OCI-LY1 (cell line): ENCODE measurements around the gene ADGRV1.

Source experiments
- EZH2 ChIP-seq: fragments of 200-600 bp; sonication (generic), shearing (Covaris generic); IDR thresholded peaks from 2 replicates; pipeline ENCODE4 v1.8.0; 2017; ENCODE audit warnings: borderline replicate concordance, mixed run types, mild to moderate bottlenecking, antibody characterized with exemption, low read length, moderate library complexity, mixed read lengths
- TF ChIP-seq, protein P1 (sequence below): fragments of 200-600 bp; sonication (generic), shearing (Covaris generic); IDR thresholded peaks from 2 replicates; pipeline ENCODE4 v1.5.1; 2017; ENCODE audit warnings: mild to moderate bottlenecking, antibody characterized with exemption, low read length, moderate library complexity, mixed read lengths

DNA sequence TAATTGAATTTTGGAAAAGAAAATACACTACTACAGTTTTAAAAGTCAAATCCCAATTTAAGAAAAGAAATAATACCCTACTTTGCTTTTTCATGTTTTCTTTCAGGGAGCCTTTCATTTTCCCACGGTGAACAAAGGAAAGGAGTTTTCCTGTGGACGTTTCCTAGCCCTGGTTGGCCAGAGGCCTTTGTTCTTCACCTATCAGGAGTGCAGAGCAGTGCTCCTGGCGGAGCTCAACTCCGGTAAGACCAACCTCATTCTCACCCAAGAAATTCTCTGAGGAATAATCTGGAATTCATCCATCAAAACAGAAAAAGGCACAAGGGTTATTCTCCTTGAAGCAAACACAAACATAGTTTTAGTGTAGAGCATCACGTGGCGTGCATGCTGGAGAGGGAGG lies 248.9 kb downstream of the ADGRV1 start:
- TF ChIP-seq, protein P1, sequence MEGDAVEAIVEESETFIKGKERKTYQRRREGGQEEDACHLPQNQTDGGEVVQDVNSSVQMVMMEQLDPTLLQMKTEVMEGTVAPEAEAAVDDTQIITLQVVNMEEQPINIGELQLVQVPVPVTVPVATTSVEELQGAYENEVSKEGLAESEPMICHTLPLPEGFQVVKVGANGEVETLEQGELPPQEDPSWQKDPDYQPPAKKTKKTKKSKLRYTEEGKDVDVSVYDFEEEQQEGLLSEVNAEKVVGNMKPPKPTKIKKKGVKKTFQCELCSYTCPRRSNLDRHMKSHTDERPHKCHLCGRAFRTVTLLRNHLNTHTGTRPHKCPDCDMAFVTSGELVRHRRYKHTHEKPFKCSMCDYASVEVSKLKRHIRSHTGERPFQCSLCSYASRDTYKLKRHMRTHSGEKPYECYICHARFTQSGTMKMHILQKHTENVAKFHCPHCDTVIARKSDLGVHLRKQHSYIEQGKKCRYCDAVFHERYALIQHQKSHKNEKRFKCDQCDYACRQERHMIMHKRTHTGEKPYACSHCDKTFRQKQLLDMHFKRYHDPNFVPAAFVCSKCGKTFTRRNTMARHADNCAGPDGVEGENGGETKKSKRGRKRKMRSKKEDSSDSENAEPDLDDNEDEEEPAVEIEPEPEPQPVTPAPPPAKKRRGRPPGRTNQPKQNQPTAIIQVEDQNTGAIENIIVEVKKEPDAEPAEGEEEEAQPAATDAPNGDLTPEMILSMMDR = no peak
- no peak for TF ChIP-seq EZH2
